ENCODE measurements around the gene TOX2. TPM values are rescaled to one million over a fixed set of nuclear protein-coding genes. Genes with fewer than 3 reads are reported as not detected.

Gene TOX2
- total RNA-seq, 1 donor from 2014 or later, result 0.16 TPM

DNA sequence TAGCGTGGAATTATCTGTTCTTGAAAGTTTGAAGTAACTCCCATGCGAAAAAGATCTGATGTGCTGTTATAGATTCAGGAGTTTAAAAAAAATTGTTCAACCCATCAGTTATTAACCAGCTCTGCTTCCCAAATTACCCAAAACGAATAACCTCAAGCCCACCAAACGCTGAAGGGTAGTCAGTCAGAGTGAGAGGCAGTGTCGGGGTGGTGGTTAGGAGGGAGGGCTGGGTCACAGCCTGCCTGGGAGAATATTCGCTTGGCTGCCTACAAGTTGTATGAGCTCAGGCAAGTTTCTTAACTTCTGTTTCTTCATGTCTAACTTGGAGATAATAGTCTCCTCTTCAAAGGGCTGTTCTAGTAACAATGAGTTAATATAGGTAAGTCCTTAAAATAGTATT is 157.7 kb downstream of the TOX2 start:
- H3K27me3 Mint-ChIP-seq (ENCODE audit: low read depth, unreplicated experiment), result peaks cover 28% of the 10 kb centered on the region
- H3K27ac Mint-ChIP-seq (ENCODE audit: unreplicated experiment), result no peak overlapping the region
- no peak overlapping the region for H3K4me3 Mint-ChIP-seq (ENCODE audit: unreplicated experiment)
- no peak overlapping the region for H3K9ac ChIP-seq (ENCODE audit: low read length)
- no peak for TF ChIP-seq EZH2 (IDR thresholded peaks at IDR 0.05; ENCODE audit: insufficient read depth, low read length)
- TF ChIP-seq, protein P1, sequence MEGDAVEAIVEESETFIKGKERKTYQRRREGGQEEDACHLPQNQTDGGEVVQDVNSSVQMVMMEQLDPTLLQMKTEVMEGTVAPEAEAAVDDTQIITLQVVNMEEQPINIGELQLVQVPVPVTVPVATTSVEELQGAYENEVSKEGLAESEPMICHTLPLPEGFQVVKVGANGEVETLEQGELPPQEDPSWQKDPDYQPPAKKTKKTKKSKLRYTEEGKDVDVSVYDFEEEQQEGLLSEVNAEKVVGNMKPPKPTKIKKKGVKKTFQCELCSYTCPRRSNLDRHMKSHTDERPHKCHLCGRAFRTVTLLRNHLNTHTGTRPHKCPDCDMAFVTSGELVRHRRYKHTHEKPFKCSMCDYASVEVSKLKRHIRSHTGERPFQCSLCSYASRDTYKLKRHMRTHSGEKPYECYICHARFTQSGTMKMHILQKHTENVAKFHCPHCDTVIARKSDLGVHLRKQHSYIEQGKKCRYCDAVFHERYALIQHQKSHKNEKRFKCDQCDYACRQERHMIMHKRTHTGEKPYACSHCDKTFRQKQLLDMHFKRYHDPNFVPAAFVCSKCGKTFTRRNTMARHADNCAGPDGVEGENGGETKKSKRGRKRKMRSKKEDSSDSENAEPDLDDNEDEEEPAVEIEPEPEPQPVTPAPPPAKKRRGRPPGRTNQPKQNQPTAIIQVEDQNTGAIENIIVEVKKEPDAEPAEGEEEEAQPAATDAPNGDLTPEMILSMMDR (IDR thresholded peaks at IDR 0.05; ENCODE audit: insufficient read depth, low read depth, low read length), result no peak
- no peak overlapping the region for H3K27ac ChIP-seq (ENCODE audit: low read depth, low read length)
- no peaks in the 10 kb centered on the region for H3K9me3 Mint-ChIP-seq (ENCODE audit: unreplicated experiment)
- H3K27me3 ChIP-seq (ENCODE audit: insufficient read depth, low read length), result no peaks in the 10 kb centered on the region
- DNase-seq (ENCODE audit: low read depth) (no peak), FAIRE-seq (no peak)
- H3K79me2 ChIP-seq (ENCODE audit: insufficient read depth, low read length), result no peaks in the 10 kb centered on the region
- no peak overlapping the region for H3K4me3 ChIP-seq (ENCODE audit: insufficient read depth, low read depth, low read length)
- H3K36me3 Mint-ChIP-seq (ENCODE audit: low read depth, unreplicated experiment), result no peaks in the 10 kb centered on the region
- H3K4me2 ChIP-seq (ENCODE audit: low read length), result no peak overlapping the region
- H2AFZ ChIP-seq (ENCODE audit: low read depth, low read length), result no peak overlapping the region
- H3K4me1 Mint-ChIP-seq (ENCODE audit: low read depth, unreplicated experiment), result peaks cover 5% of the 10 kb centered on the region
- H3K4me1 ChIP-seq (ENCODE audit: insufficient read depth, low read length), result peaks cover 6% of the 10 kb centered on the region
- H3K36me3 ChIP-seq (ENCODE audit: insufficient read depth, low read length), result no peaks in the 10 kb centered on the region
- no peaks in the 10 kb centered on the region for H3K9me3 ChIP-seq (ENCODE audit: insufficient read depth, low read depth, low read length)
- H4K20me1 ChIP-seq (ENCODE audit: insufficient read depth, low read length), result no peaks in the 10 kb centered on the region

DNA sequence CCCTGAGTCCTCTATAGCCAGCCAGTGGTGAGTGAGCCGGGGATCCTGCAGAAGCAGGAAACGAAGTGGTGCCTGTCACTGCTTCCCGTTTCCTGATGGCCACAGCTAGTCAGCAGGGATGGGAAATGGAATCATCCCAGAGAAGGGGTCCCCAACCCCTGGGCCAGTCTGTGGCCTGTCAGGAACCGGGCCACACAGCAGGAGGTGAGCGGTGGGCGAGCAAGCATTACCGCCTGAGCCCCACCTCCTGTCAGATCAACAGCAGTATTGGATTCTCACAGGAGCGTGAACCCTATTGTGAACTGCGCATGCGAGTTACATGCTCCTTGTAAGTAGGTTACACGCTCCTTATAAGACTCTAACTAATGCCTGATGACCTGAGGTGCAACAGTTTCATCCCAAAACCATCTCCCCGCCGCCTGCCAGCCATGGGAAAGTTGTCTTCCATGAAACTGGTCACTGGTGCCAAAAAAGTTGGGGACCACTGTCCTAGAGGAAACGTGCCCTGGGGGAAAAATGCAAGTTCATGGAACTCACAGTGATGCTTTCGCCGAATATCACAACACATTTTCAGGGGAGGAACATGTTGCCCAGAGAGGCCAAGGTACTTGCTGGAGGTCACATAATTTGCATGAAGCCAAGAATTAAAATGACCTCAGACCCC is 158.5 kb downstream of the TOX2 start:
- H3K4me2 ChIP-seq (ENCODE audit: low read length), result no peak overlapping the region
- FAIRE-seq, result no peak
- H3K4me3 ChIP-seq (ENCODE audit: insufficient read depth, low read depth, low read length), result no peak overlapping the region

DNA sequence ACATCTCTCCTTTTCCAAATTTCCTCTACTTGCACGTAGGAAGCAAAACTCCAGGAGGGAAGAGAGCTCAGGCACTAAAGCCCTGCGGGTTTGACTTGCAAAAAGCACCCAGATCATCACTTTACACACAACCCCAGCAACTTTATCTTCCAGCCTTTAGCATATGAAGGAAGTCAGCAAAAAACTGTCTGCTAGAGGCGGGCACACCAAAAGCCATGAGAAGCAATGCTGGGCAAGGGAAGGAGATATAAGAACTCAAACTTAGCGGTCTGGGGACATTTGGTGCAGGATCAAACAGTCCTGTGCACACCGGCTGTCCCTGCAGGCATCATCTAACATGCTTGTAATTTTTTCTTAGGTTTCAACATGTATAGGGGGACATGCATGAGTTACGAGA is 159.0 kb downstream of the TOX2 start:
- Mint-ChIP-seq H3K36me3 (ENCODE audit: low read depth, unreplicated experiment) (no peaks in the 10 kb centered on the region), H3K4me1 (ENCODE audit: low read depth, unreplicated experiment) (peaks cover 5% of the 10 kb centered on the region), H3K27ac (ENCODE audit: unreplicated experiment) (no peak overlapping the region), H3K9me3 (ENCODE audit: unreplicated experiment) (no peaks in the 10 kb centered on the region), H3K27me3 (ENCODE audit: low read depth, unreplicated experiment) (peaks cover 17% of the 10 kb centered on the region), H3K4me3 (ENCODE audit: unreplicated experiment) (no peak overlapping the region)
- no peaks in the 10 kb centered on the region for H4K20me1 ChIP-seq (ENCODE audit: insufficient read depth, low read length)
- peaks cover 6% of the 10 kb centered on the region for H3K4me1 ChIP-seq (ENCODE audit: insufficient read depth, low read length)
- no peak overlapping the region for H3K27ac ChIP-seq (ENCODE audit: low read depth, low read length)
- no peak overlapping the region for H3K4me2 ChIP-seq (ENCODE audit: low read length)
- FAIRE-seq (no peak), DNase-seq (ENCODE audit: low read depth) (no peak)
- no peak overlapping the region for H3K4me3 ChIP-seq (ENCODE audit: insufficient read depth, low read depth, low read length)
- no peak overlapping the region for H3K9ac ChIP-seq (ENCODE audit: low read length)
- H3K36me3 ChIP-seq (ENCODE audit: insufficient read depth, low read length), result no peaks in the 10 kb centered on the region
- no peak overlapping the region for H2AFZ ChIP-seq (ENCODE audit: low read depth, low read length)
- no peak for TF ChIP-seq EZH2 (IDR thresholded peaks at IDR 0.05; ENCODE audit: insufficient read depth, low read length)
- TF ChIP-seq, protein P1 (IDR thresholded peaks at IDR 0.05; ENCODE audit: insufficient read depth, low read depth, low read length), result no peak
- H3K9me3 ChIP-seq (ENCODE audit: insufficient read depth, low read depth, low read length), result no peaks in the 10 kb centered on the region
- no peaks in the 10 kb centered on the region for H3K79me2 ChIP-seq (ENCODE audit: insufficient read depth, low read length)
- no peaks in the 10 kb centered on the region for H3K27me3 ChIP-seq (ENCODE audit: insufficient read depth, low read length)

More for the DNA sequence above, 158.5 kb downstream of the TOX2 start:
- H3K36me3 ChIP-seq (ENCODE audit: insufficient read depth, low read length), result no peaks in the 10 kb centered on the region
- no peaks in the 10 kb centered on the region for H3K9me3 ChIP-seq (ENCODE audit: insufficient read depth, low read depth, low read length)
- no peaks in the 10 kb centered on the region for H3K27me3 ChIP-seq (ENCODE audit: insufficient read depth, low read length)
- Mint-ChIP-seq H3K36me3 (ENCODE audit: low read depth, unreplicated experiment) (no peaks in the 10 kb centered on the region), H3K27ac (ENCODE audit: unreplicated experiment) (no peak overlapping the region), H3K4me3 (ENCODE audit: unreplicated experiment) (no peak overlapping the region), H3K4me1 (ENCODE audit: low read depth, unreplicated experiment) (peaks cover 5% of the 10 kb centered on the region), H3K9me3 (ENCODE audit: unreplicated experiment) (no peaks in the 10 kb centered on the region), H3K27me3 (ENCODE audit: low read depth, unreplicated experiment) (peaks cover 22% of the 10 kb centered on the region)
- H3K27ac ChIP-seq (ENCODE audit: low read depth, low read length), result no peak overlapping the region
- no peak overlapping the region for H3K9ac ChIP-seq (ENCODE audit: low read length)
- no peaks in the 10 kb centered on the region for H4K20me1 ChIP-seq (ENCODE audit: insufficient read depth, low read length)
- TF ChIP-seq EZH2 (IDR thresholded peaks at IDR 0.05; ENCODE audit: insufficient read depth, low read length), result no peak
- TF ChIP-seq, protein P1 (IDR thresholded peaks at IDR 0.05; ENCODE audit: insufficient read depth, low read depth, low read length), result no peak
- H2AFZ ChIP-seq (ENCODE audit: low read depth, low read length), result no peak overlapping the region
- no peak for DNase-seq (ENCODE audit: low read depth)
- no peaks in the 10 kb centered on the region for H3K79me2 ChIP-seq (ENCODE audit: insufficient read depth, low read length)
- H3K4me1 ChIP-seq (ENCODE audit: insufficient read depth, low read length), result peaks cover 6% of the 10 kb centered on the region
